Measurements from ENCODE around the gene RTN4R.

- no peak for TF ChIP-seq ELK1 (IDR thresholded peaks at IDR 0.05; ENCODE audit: borderline replicate concordance, low read depth, low read length)
- no peak for TF ChIP-seq CTCF (conservative IDR thresholded peaks at IDR 0.05; ENCODE audit: low read depth, low read length)
- TF ChIP-seq MXI1 (IDR thresholded peaks at IDR 0.05; ENCODE audit: borderline replicate concordance, low read depth, low read length): no peak
- TF ChIP-seq RAD21 (IDR thresholded peaks at IDR 0.05; ENCODE audit: low read length): no peak
- no peak for TF ChIP-seq CEBPB (IDR thresholded peaks at IDR 0.05; ENCODE audit: low read depth, low read length)
- no peak for TF ChIP-seq USF2 (IDR thresholded peaks at IDR 0.05; ENCODE audit: low read depth, low read length)
- no peak for TF ChIP-seq POLR2A (IDR thresholded peaks at IDR 0.05; ENCODE audit: low read depth, low read length)
- TF ChIP-seq FOS (IDR thresholded peaks at IDR 0.05; ENCODE audit: low read depth, low read length): no peak
- no peak for TF ChIP-seq MAFK (IDR thresholded peaks at IDR 0.05; ENCODE audit: low read depth, low read length)
- no peak for TF ChIP-seq SMC3 (IDR thresholded peaks at IDR 0.05; ENCODE audit: low read depth, low read length)
- TF ChIP-seq MAZ (IDR thresholded peaks at IDR 0.05; ENCODE audit: borderline replicate concordance, low read depth, low read length): no peak
Observed at GRCh38 chr22:20249797-20250354, 18.2 kb downstream of the RTN4R start.

Measured in IMR-90 (cell line).